CD4-positive, alpha-beta T cell treated with Interleukin-4 for 1 hour (primary cell): Measurements from ENCODE around the gene SFXN3.
A peak's percentile ranks its signal among the peaks of the same experiment; 100 is the strongest.

Source experiments
- DNase-seq, 2 donors: peaks; one replicate each; pipeline ENCODE4 v3.0.0-alpha.2; 2020 to 2022

Gene SFXN3

GRCh38 chr10:101000127-101000914 is 30.7 kb upstream of the SFXN3 start:
- no peak for DNase-seq

DNA sequence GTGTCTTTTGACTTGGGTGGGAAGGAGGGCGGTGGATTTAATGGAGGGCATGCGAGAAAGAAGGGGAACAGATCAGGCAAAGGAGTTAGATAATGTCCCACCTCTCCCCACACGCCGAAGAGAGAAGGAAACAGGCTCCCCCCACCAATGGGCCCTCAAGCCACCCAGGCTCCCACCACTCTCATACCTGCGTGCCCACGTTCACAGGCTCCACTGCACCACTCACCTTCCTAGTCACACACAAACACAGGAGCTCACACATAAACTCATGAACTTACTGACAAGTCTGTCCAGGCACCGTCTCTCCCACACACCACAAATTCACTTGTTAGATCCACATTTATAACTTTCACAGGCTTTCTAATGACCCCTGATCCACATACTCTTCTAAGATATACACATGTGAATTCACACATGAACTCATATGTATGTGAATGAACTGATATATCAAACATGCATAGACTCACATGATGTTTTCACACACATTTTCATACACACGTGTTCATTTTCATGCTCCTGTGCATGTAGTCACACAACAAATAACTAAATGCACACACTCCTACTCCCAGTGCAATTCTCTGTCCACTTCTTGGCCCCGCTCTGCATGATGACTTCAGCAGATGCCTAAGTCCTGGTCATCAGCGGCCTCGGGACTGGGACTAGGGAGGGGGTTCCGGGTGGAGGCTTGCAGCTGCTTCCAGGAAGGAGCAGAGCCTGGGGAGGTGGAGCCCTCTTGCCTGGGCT is 29.9 kb upstream of the SFXN3 start:
- DNase-seq: no peak

- no peak for DNase-seq
Measured at GRCh38 chr10:101001659-101002035, 29.4 kb upstream of the SFXN3 start.

DNA sequence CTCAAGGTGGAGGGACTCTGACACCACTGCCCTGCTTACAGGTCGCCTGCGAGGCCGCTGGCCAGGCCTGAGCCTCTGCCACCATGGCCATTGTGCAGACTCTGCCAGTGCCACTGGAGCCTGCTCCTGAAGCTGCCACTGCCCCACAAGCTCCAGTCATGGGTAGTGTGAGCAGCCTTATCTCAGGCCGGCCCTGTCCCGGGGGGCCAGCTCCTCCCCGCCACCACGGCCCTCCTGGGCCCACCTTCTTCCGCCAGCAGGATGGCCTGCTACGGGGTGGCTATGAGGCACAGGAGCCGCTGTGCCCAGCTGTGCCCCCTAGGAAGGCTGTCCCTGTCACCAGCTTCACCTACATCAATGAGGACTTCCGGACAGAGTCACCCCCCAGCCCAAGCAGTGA is 28.6 kb upstream of the SFXN3 start:
- no peak for DNase-seq

DNA sequence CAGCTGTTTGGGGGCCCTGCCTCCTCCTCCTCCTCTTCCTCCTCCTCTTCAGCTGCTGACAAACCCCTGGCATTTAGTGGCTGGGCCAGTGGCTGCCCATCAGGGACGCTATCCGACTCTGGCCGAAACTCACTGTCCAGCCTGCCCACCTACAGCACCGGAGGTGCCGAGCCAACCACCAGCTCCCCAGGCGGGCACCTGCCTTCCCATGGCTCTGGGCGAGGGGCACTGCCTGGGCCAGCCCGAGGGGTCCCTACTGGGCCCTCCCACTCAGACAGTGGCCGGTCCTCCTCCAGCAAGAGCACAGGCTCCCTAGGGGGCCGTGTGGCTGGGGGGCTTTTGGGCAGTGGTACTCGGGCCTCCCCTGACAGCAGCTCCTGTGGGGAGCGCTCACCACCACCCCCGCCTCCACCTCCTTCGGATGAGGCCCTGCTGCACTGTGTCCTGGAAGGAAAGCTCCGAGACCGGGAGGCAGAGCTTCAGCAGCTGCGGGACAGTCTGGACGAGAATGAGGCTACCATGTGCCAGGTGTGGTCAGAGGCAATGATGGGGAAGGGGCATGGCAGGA is 27.3 kb upstream of the SFXN3 start:
- no peak for DNase-seq

DNA sequence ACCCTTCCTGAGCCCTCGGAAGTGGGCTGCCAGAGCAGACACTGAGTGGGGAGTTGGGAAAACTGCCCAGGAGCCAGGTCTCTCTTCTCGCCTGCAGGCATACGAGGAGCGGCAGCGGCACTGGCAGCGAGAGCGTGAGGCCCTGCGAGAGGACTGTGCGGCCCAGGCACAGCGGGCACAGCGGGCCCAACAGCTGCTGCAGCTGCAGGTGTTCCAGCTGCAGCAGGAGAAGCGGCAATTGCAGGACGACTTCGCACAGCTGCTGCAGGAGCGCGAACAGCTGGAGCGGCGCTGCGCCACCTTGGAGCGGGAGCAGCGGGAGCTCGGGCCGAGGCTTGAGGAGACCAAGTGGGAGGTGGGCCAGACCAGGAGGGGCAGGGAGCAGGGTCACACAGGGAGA is 25.7 kb upstream of the SFXN3 start:
- no peak for DNase-seq

- DNase-seq: no peak
Measured at GRCh38 chr10:101005869-101006567, 25.0 kb upstream of the SFXN3 start.

- no peak for DNase-seq
Measured at GRCh38 chr10:101006593-101007098, 24.4 kb upstream of the SFXN3 start.

DNA sequence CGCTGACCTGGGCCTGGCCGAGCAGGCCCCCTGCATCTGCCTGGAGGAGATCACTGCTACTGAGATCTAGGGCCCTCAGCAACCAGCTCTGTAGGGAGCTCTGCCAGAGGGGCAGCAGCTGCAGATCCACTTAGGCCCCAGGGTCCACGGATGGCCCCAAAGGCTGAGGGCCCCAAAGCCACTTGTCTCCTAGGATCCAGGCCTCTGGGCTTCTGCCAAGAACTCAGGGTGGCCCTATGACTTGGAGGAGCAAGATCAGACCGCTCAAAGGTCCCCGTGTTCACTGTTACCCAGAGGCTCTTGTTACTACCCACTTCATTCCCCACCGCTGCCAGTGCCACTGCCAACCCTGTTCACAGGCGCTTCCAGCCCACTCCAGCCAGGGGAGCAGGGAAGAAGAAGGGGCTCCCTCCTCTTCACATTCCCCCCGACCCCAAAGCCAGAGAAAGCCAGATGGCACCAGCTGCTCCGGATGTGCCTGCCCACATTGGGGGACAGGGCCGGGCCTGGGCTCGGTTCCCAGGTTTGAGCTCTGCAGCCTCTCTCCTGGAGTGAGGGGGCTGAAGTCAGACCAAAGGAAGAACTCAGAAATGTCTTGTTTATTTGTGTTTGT is 23.8 kb upstream of the SFXN3 start:
- DNase-seq: no peak

DNA sequence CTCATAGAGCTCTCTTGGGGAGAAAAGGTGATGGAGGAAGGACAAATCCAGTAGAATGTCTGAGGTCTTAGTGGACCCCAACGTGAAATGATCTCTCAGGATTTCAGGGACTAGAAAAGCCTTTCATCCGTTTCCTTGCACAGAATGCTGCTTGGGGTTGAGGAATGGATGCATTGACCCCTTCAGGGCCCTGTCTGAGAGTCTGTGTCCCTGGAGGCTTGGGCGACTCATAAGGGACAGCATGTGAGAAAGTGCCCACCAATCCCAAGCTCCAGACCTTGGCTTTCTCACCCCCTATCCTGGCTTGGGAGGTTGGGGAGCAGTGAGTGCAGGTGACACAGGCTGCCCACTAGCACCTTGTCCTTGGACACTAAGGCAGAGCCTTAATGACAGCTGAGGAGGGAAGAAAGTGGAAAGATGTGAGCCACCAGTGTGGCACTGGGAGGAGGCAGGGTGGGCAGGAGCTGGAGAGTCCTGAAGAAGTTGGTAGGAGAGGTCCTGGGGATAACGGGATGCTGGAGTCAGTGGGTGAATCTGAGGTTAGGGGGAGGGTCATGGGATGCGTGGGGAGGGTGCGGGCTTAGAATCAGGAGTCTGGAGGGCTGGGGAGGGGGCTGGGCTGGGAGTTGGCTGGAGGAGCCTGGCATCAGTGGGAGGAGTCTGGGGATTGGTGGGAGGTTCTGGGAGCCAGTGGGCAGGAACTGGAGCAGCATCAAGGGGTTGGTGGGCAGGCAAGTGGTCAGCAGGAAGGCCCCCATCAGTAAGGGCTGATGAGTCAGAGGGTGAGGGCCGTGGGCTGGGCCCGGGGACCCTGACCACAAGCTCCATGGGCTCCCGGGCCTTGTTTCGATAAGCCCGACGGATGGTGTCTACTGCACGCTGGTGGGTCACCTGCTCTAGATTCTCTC is 22.9 kb upstream of the SFXN3 start:
- DNase-seq: no peak

DNA sequence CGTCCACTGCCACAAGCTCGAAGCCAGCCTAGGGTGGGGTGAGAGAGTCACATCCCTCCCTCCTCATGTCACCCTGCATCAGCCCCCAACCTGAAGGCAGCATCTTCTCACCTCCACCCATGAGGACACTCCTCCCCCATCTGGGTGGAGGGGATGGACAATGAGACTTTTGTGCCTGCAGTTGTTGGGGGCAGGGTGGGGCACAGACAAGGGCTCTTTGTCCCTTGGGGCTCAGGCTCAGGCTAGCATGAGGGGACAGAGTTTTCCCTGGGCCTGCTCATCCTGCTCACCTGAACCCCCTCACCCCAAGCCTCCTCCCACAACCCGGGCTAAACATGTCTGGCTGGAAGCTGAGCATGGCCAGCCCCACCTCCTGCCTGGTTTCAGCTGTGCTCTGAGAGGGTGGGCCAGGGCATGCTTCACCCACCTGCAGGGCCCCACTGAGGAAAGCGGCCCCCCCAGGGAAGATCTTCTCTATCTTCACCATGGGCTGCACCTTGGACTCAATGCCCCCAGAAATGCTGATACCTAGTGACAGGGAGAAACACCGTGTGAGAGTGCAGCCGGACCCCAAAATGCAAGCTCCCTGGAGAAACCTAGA is 22.1 kb upstream of the SFXN3 start:
- no peak for DNase-seq

- no peak for DNase-seq
Measured at GRCh38 chr10:101010329-101010728, 20.7 kb upstream of the SFXN3 start.

GRCh38 chr10:101011517-101012423 is 19.3 kb upstream of the SFXN3 start:
- no peak for DNase-seq

DNA sequence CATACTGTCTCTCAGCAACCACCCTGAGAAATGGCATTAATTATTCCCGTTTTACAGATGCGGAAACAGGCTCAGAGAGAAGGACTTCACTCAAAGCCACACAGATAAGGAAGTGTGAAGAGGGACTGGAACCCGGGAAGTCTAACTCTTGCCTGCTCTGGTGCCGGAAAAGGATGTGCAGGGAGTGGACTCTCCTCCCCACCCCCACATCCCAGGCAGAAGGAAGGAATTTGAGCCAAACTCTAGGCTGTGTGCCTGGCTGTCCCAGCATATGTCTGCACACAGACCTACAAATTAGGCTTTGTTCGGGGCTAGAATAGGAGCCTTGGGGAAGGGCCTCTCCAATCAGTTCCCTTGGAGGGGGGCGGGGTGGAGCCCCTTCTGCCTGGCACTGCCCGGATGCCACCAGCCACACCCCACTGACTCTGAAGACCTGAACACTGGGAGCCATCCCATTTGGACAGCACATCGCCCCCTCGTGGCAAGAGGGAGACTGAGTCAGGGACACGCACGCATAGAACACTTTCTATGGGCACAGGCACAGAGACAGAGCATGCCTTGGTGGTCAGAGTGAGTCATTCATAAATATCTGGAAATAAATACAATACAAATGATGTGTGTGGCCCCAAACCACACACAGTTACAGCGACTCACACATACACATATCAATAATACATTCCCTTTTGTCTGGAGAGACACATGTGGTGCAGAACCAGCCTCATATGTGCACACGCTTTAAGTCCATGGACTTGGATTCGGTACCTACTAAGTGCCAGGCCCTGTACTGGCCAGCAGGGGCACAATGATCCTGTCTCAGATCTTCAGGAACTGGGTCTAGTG is 18.3 kb upstream of the SFXN3 start:
- DNase-seq: peak; percentile 80 to 82

- no peak for DNase-seq
Measured at GRCh38 chr10:101013365-101013825, 17.6 kb upstream of the SFXN3 start.

DNA sequence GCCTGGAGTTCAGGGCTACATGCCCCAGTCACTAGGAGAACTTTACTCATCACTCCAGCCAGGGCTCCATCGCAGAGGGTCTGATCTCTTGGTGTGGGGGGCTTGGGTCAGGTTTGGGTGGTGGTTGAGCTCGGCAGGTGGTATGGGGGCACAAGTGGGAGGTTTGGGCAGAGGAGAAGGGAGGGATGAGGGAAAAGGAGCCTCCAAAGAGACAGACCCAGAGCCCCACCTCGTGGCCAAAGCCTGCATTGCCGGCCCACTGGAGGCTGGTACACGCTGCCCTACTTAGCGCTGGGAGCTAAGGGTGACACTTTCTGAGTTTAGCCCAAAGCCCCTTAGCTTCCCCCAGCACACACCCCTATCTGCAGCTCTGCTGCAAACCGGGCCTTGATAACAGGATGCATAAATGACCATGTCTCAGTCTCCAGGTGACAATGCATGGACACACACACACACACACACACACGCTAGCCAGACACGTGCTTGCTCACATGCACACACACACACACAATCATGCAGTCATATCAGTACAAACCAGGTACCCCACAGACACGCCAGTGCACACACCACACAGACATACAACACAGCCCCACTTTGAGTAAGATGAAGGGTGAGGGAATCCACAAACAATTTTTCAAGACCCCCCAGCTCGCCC is 16.7 kb upstream of the SFXN3 start:
- peak; percentile 73 to 77 for DNase-seq

GRCh38 chr10:101014966-101015581 is 16.0 kb upstream of the SFXN3 start:
- no peak for DNase-seq

DNA sequence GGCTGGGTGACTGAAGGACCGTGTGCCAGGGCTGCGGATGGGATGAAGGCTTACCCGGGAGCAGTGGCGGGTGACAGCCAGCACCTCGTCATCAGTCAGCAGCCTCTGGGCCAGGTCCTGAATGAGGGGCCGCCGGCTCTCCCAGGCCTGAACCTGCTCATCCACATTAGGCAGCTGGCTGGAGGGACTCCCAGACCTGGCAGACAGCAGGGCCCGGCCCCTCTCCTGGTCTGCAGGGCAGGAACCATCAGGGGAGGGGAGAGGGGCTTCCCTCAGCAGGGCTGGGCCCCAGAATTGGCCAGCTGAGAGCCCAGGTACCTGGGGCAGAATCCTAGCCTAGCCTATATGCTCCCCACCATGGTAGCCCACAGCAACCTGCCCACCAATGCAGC is 15.5 kb upstream of the SFXN3 start:
- DNase-seq: no peak
